ENCODE data around the gene ANK2. TPM values are rescaled to one million over a fixed set of nuclear protein-coding genes. Genes with fewer than 3 reads are reported as not detected.
A peak's percentile ranks its signal among the peaks of the same experiment; 100 is the strongest.

Gene ANK2
- polyA plus RNA-seq, 4 donors = 0.22 to 32.7 (median 5.6) TPM

GRCh38 chr4:113344100-113344499, 294.6 kb downstream of the ANK2 start:
- no peak for DNase-seq
- no peak for FAIRE-seq
- H3K4me1 ChIP-seq (ENCODE audit: control insufficient read depth in 3 of 3, insufficient read depth in 2 of 3, low read depth in 1 of 3, low read length in 2 of 3) = no peaks in the 10 kb centered on the region
- no peak overlapping the region for H3K27ac ChIP-seq (ENCODE audit: low read depth in 1 of 3, low read length in 2 of 3)
- no peaks in the 10 kb centered on the region for H3K27me3 ChIP-seq (ENCODE audit: control insufficient read depth in 3 of 3, insufficient read depth in 3 of 3, low read length in 3 of 3)
- no peaks in the 10 kb centered on the region for H3K9me3 ChIP-seq (ENCODE audit: control insufficient read depth in 2 of 2, insufficient read depth in 1 of 2, low read depth in 1 of 2, low read length in 1 of 2)
- H3K36me3 ChIP-seq (ENCODE audit: control insufficient read depth in 3 of 3, insufficient read depth in 2 of 3, low read depth in 1 of 3, low read length in 3 of 3) = peaks cover 0 to 6% (median 0%) of the 10 kb centered on the region in 3 donors
- 85 to 89% (median 87%) methylated on average over 3 of the region's 3 CpGs for WGBS, 3 donors
- no peak overlapping the region for H3K4me3 ChIP-seq (ENCODE audit: low read depth in 1 of 3, low read length in 3 of 3)

GRCh38 chr4:113347245-113347644, 297.8 kb downstream of the ANK2 start:
- Histone ChIP-seq H3K9me3 (ENCODE audit: control insufficient read depth in 2 of 2, insufficient read depth in 1 of 2, low read depth in 1 of 2, low read length in 1 of 2) (no peaks in the 10 kb centered on the region), H3K27ac (ENCODE audit: low read depth in 1 of 3, low read length in 2 of 3) (no peak overlapping the region), H3K4me3 (ENCODE audit: low read depth in 1 of 3, low read length in 3 of 3) (no peak overlapping the region), H3K36me3 (ENCODE audit: control insufficient read depth in 3 of 3, insufficient read depth in 2 of 3, low read depth in 1 of 3, low read length in 3 of 3) (peaks cover 0 to 2% (median 0%) of the 10 kb centered on the region in 3 donors), H3K4me1 (ENCODE audit: control insufficient read depth in 3 of 3, insufficient read depth in 2 of 3, low read depth in 1 of 3, low read length in 2 of 3) (no peaks in the 10 kb centered on the region), H3K27me3 (ENCODE audit: control insufficient read depth in 3 of 3, insufficient read depth in 3 of 3, low read length in 3 of 3) (no peaks in the 10 kb centered on the region)
- WGBS, 3 donors = 86 to 92% (median 92%) methylated on average over 2 of the region's 2 CpGs
- no peak for DNase-seq
- no peak for FAIRE-seq

GRCh38 chr4:113349430-113349829, 300.0 kb downstream of the ANK2 start:
- Histone ChIP-seq H3K36me3 (ENCODE audit: control insufficient read depth in 3 of 3, insufficient read depth in 2 of 3, low read depth in 1 of 3, low read length in 3 of 3) (peaks cover 0 to 8% (median 0%) of the 10 kb centered on the region in 3 donors), H3K9me3 (ENCODE audit: control insufficient read depth in 2 of 2, insufficient read depth in 1 of 2, low read depth in 1 of 2, low read length in 1 of 2) (no peaks in the 10 kb centered on the region), H3K4me3 (ENCODE audit: low read depth in 1 of 3, low read length in 3 of 3) (no peak overlapping the region), H3K27me3 (ENCODE audit: control insufficient read depth in 3 of 3, insufficient read depth in 3 of 3, low read length in 3 of 3) (no peaks in the 10 kb centered on the region), H3K27ac (ENCODE audit: low read depth in 1 of 3, low read length in 2 of 3) (no peak overlapping the region), H3K4me1 (ENCODE audit: control insufficient read depth in 3 of 3, insufficient read depth in 2 of 3, low read depth in 1 of 3, low read length in 2 of 3) (no peaks in the 10 kb centered on the region)
- DNase-seq (no peak), FAIRE-seq (no peak)
- 71 to 85% (median 79%) methylated on average over 4 of the region's 4 CpGs for WGBS, 3 donors

- no peak for FAIRE-seq
- Histone ChIP-seq H3K4me1 (ENCODE audit: control insufficient read depth in 3 of 3, insufficient read depth in 2 of 3, low read depth in 1 of 3, low read length in 2 of 3) (no peaks in the 10 kb centered on the region), H3K4me3 (ENCODE audit: low read depth in 1 of 3, low read length in 3 of 3) (no peak overlapping the region), H3K36me3 (ENCODE audit: control insufficient read depth in 3 of 3, insufficient read depth in 2 of 3, low read depth in 1 of 3, low read length in 3 of 3) (peaks cover 0 to 9% (median 0%) of the 10 kb centered on the region in 3 donors), H3K27me3 (ENCODE audit: control insufficient read depth in 3 of 3, insufficient read depth in 3 of 3, low read length in 3 of 3) (no peaks in the 10 kb centered on the region), H3K27ac (ENCODE audit: low read depth in 1 of 3, low read length in 2 of 3) (no peak overlapping the region), H3K9me3 (ENCODE audit: control insufficient read depth in 2 of 2, insufficient read depth in 1 of 2, low read depth in 1 of 2, low read length in 1 of 2) (no peaks in the 10 kb centered on the region)
- no peak for DNase-seq
Observed at GRCh38 chr4:113350576-113350975, 301.1 kb downstream of the ANK2 start.

- H3K27ac ChIP-seq (ENCODE audit: low read depth in 1 of 3, low read length in 2 of 3) = peak overlapping the region in 1 of 3 donors; percentile 34
- no peaks in the 10 kb centered on the region for H3K27me3 ChIP-seq (ENCODE audit: control insufficient read depth in 3 of 3, insufficient read depth in 3 of 3, low read length in 3 of 3)
- WGBS, 3 donors = 50 to 62% (median 51%) methylated on average over 13 of the region's 13 CpGs
- no peak for FAIRE-seq
- peak; percentile 37 to 57 for DNase-seq
- no peaks in the 10 kb centered on the region for H3K9me3 ChIP-seq (ENCODE audit: control insufficient read depth in 2 of 2, insufficient read depth in 1 of 2, low read depth in 1 of 2, low read length in 1 of 2)
- H3K4me1 ChIP-seq (ENCODE audit: control insufficient read depth in 3 of 3, insufficient read depth in 2 of 3, low read depth in 1 of 3, low read length in 2 of 3) = no peaks in the 10 kb centered on the region
- H3K4me3 ChIP-seq (ENCODE audit: low read depth in 1 of 3, low read length in 3 of 3) = no peak overlapping the region
- peaks cover 0 to 9% (median 0%) of the 10 kb centered on the region in 3 donors for H3K36me3 ChIP-seq (ENCODE audit: control insufficient read depth in 3 of 3, insufficient read depth in 2 of 3, low read depth in 1 of 3, low read length in 3 of 3)
Observed at GRCh38 chr4:113355550-113356371, 306.3 kb downstream of the ANK2 start.

GRCh38 chr4:113356453-113356852, 307.0 kb downstream of the ANK2 start:
- no peaks in the 10 kb centered on the region for H3K4me1 ChIP-seq (ENCODE audit: control insufficient read depth in 3 of 3, insufficient read depth in 2 of 3, low read depth in 1 of 3, low read length in 2 of 3)
- no peak overlapping the region for H3K4me3 ChIP-seq (ENCODE audit: low read depth in 1 of 3, low read length in 3 of 3)
- WGBS, 3 donors = 85 to 87% (median 85%) methylated on average over 3 of the region's 3 CpGs
- DNase-seq (no peak), FAIRE-seq (no peak)
- H3K36me3 ChIP-seq (ENCODE audit: control insufficient read depth in 3 of 3, insufficient read depth in 2 of 3, low read depth in 1 of 3, low read length in 3 of 3) = peaks cover 0 to 9% (median 0%) of the 10 kb centered on the region in 3 donors
- no peaks in the 10 kb centered on the region for H3K27me3 ChIP-seq (ENCODE audit: control insufficient read depth in 3 of 3, insufficient read depth in 3 of 3, low read length in 3 of 3)
- H3K9me3 ChIP-seq (ENCODE audit: control insufficient read depth in 2 of 2, insufficient read depth in 1 of 2, low read depth in 1 of 2, low read length in 1 of 2) = no peaks in the 10 kb centered on the region
- no peak overlapping the region for H3K27ac ChIP-seq (ENCODE audit: low read depth in 1 of 3, low read length in 2 of 3)

- no peaks in the 10 kb centered on the region for H3K4me1 ChIP-seq (ENCODE audit: control insufficient read depth in 3 of 3, insufficient read depth in 2 of 3, low read depth in 1 of 3, low read length in 2 of 3)
- DNase-seq (no peak), FAIRE-seq (no peak)
- no peak overlapping the region for H3K27ac ChIP-seq (ENCODE audit: low read depth in 1 of 3, low read length in 2 of 3)
- H3K9me3 ChIP-seq (ENCODE audit: control insufficient read depth in 2 of 2, insufficient read depth in 1 of 2, low read depth in 1 of 2, low read length in 1 of 2) = no peaks in the 10 kb centered on the region
- peaks cover 0 to 12% (median 0%) of the 10 kb centered on the region in 3 donors for H3K36me3 ChIP-seq (ENCODE audit: control insufficient read depth in 3 of 3, insufficient read depth in 2 of 3, low read depth in 1 of 3, low read length in 3 of 3)
- H3K27me3 ChIP-seq (ENCODE audit: control insufficient read depth in 3 of 3, insufficient read depth in 3 of 3, low read length in 3 of 3) = no peaks in the 10 kb centered on the region
- H3K4me3 ChIP-seq (ENCODE audit: low read depth in 1 of 3, low read length in 3 of 3) = no peak overlapping the region
- WGBS, 3 donors = 81 to 84% (median 83%) methylated on average over 5 of the region's 5 CpGs
Observed at GRCh38 chr4:113358784-113359183, 309.3 kb downstream of the ANK2 start.

- FAIRE-seq (no peak), DNase-seq (no peak)
- no peaks in the 10 kb centered on the region for H3K27me3 ChIP-seq (ENCODE audit: control insufficient read depth in 3 of 3, insufficient read depth in 3 of 3, low read length in 3 of 3)
- no peak overlapping the region for H3K27ac ChIP-seq (ENCODE audit: low read depth in 1 of 3, low read length in 2 of 3)
- H3K36me3 ChIP-seq (ENCODE audit: control insufficient read depth in 3 of 3, insufficient read depth in 2 of 3, low read depth in 1 of 3, low read length in 3 of 3) = peaks cover 0 to 19% (median 0%) of the 10 kb centered on the region in 3 donors
- no peak overlapping the region for H3K4me3 ChIP-seq (ENCODE audit: low read depth in 1 of 3, low read length in 3 of 3)
- H3K9me3 ChIP-seq (ENCODE audit: control insufficient read depth in 2 of 2, insufficient read depth in 1 of 2, low read depth in 1 of 2, low read length in 1 of 2) = no peaks in the 10 kb centered on the region
- no peaks in the 10 kb centered on the region for H3K4me1 ChIP-seq (ENCODE audit: control insufficient read depth in 3 of 3, insufficient read depth in 2 of 3, low read depth in 1 of 3, low read length in 2 of 3)
- 62 to 79% (median 65%) methylated on average over 2 of the region's 2 CpGs for WGBS, 3 donors
Observed at GRCh38 chr4:113365377-113365776, 315.9 kb downstream of the ANK2 start.

Data from small intestine (tissue), 7 donors.